ENCODE results near the gene MED25. TPM values are rescaled to one million over a fixed set of nuclear protein-coding genes. Genes with fewer than 3 reads are reported as not detected.

The MED25 gene
- total RNA-seq, 1 experiment from 2014 or later: 81.2 TPM

GRCh38 chr19:49854378-49855263 is 36.5 kb downstream of the MED25 start:
- H3K36me3 Mint-ChIP-seq: peaks cover 28% of the 10 kb centered on the region
- H3K4me1 Mint-ChIP-seq: peaks cover 18% of the 10 kb centered on the region
- no peak overlapping the region for H3K27ac Mint-ChIP-seq
- ChIA-PET POLR2A (no interaction called here), CTCF (interaction anchor here (0.6 to 1.8 kb wide), 3 partner anchors 11 to 460 kb away, joined by 3 to 5 read pairs (median 5); no protein-coding TSS in a partner anchor)
- peaks cover 3% of the 10 kb centered on the region; the same call in 1 of the 2 replicates for H3K27me3 Mint-ChIP-seq (ENCODE audit: low read depth)
- H3K9me3 Mint-ChIP-seq: no peaks in the 10 kb centered on the region
- no peak for ATAC-seq
- no peak for DNase-seq (ENCODE audit: low spot score)
- no peak overlapping the region for H3K4me3 Mint-ChIP-seq
- TF ChIP-seq PRRX2 (CRISPR knock-in tag; IDR thresholded peaks at IDR 0.05) (0 out of 2 replicates have a peak, but pooled peaks have one; percentile 20), CTCF (IDR thresholded peaks at IDR 0.05) (no peak)

GRCh38 chr19:49855277-49855675 is 37.2 kb downstream of the MED25 start:
- no peak overlapping the region for H3K4me3 Mint-ChIP-seq
- H3K9me3 Mint-ChIP-seq: no peaks in the 10 kb centered on the region
- TF ChIP-seq ATF2 (CRISPR knock-in tag; IDR thresholded peaks at IDR 0.05; ENCODE audit: borderline replicate concordance, low read depth) (no peak), CREB1 (CRISPR knock-in tag; IDR thresholded peaks at IDR 0.05) (no peak), FOXJ3 (CRISPR knock-in tag; IDR thresholded peaks at IDR 0.05; ENCODE audit: borderline replicate concordance) (no peak), ETV6 (CRISPR knock-in tag; IDR thresholded peaks at IDR 0.05) (no peak), FOXP1 (CRISPR knock-in tag; IDR thresholded peaks at IDR 0.05; ENCODE audit: borderline replicate concordance) (no peak), SP1 (CRISPR knock-in tag; conservative IDR thresholded peaks at IDR 0.05) (no peak)
- peaks cover 3% of the 10 kb centered on the region; the same call in 1 of the 2 replicates for H3K27me3 Mint-ChIP-seq (ENCODE audit: low read depth)
- H3K36me3 Mint-ChIP-seq: peaks cover 23% of the 10 kb centered on the region
- ChIA-PET POLR2A (no interaction called here), CTCF (no interaction called here)
- H3K4me1 Mint-ChIP-seq: peaks cover 15% of the 10 kb centered on the region
- peak overlapping the region; percentile 57; the same call in 1 of the 2 replicates for H3K27ac Mint-ChIP-seq
- DNase-seq (ENCODE audit: low spot score) (no peak), ATAC-seq (no peak)

GRCh38 chr19:49855676-49856573 is 37.8 kb downstream of the MED25 start:
- H3K36me3 Mint-ChIP-seq: peaks cover 25% of the 10 kb centered on the region
- peaks cover 19% of the 10 kb centered on the region for H3K4me1 Mint-ChIP-seq
- peak overlapping the region; percentile 57; the same call in 1 of the 2 replicates for H3K27ac Mint-ChIP-seq
- DNase-seq (ENCODE audit: low spot score) (no peak), ATAC-seq (no peak)
- CTCF ChIA-PET: no interaction called here
- H3K9me3 Mint-ChIP-seq: no peaks in the 10 kb centered on the region
- POLR2A ChIA-PET: no interaction called here
- peaks cover 3% of the 10 kb centered on the region; the same call in 1 of the 2 replicates for H3K27me3 Mint-ChIP-seq (ENCODE audit: low read depth)
- no peak for TF ChIP-seq AFF4 (CRISPR knock-in tag; IDR thresholded peaks at IDR 0.05; ENCODE audit: borderline replicate concordance)
- no peak for TF ChIP-seq ATF2 (CRISPR knock-in tag; IDR thresholded peaks at IDR 0.05; ENCODE audit: borderline replicate concordance, low read depth)
- no peak overlapping the region for H3K4me3 Mint-ChIP-seq

Measured in WTC11 (cell line).